Astrocyte (in vitro differentiated cells and primary cell): Measurements from ENCODE around the gene IFIT1B. TPM values are rescaled to one million over a fixed set of nuclear protein-coding genes. Genes with fewer than 3 reads are reported as not detected.
"Not testable (repeated sequence)": the region's sequence is repeated elsewhere in the genome, so short reads cannot be mapped to it uniquely, and the experiment has no call there.

Source experiments
- DNase-seq: peaks from one replicate; pipeline ENCODE4 v3.0.0-alpha.2; 2010; ENCODE audit warnings: low read depth
- FAIRE-seq: peaks from 2 replicates; lab custom pipeline; 2011; peaks lifted over from hg19 to GRCh38; lab: Jason Lieb, UNC
- H2AFZ ChIP-seq: 2 replicates; pipeline ENCODE4 v1.6.0; 2012; ENCODE audit warnings: low read depth, low read length, inconsistent platforms
- H3K27ac ChIP-seq: 2 replicates; pipeline ENCODE4 v1.5.1; 2011; ENCODE audit warnings: low read depth, low read length, inconsistent platforms
- H3K27me3 ChIP-seq: 2 replicates; pipeline ENCODE4 v1.6.0; 2011; ENCODE audit warnings: low read length, inconsistent platforms; ENCODE audit not compliant: insufficient read depth
- H3K36me3 ChIP-seq: 2 replicates; pipeline ENCODE4 v1.5.1; 2011; ENCODE audit warnings: low read length, inconsistent platforms; ENCODE audit not compliant: insufficient read depth
- H3K4me1 ChIP-seq: 2 replicates; pipeline ENCODE4 v1.5.1; 2011; ENCODE audit warnings: low read length, inconsistent platforms; ENCODE audit not compliant: insufficient read depth
- H3K4me2 ChIP-seq: 2 replicates; pipeline ENCODE4 v1.6.0; 2012; ENCODE audit warnings: low read length, inconsistent platforms
- H3K4me3 ChIP-seq: 2 replicates; pipeline ENCODE4 v1.5.1; 2011; ENCODE audit warnings: low read depth, mild to moderate bottlenecking, low read length, inconsistent platforms; ENCODE audit not compliant: insufficient read depth
- H3K79me2 ChIP-seq: 2 replicates; pipeline ENCODE4 v1.6.0; 2012; ENCODE audit warnings: mild to moderate bottlenecking, low read length, inconsistent platforms; ENCODE audit not compliant: insufficient read depth
- H3K9ac ChIP-seq: 2 replicates; pipeline ENCODE4 v1.6.0; 2012; ENCODE audit warnings: mild to moderate bottlenecking, low read length, inconsistent platforms
- H3K9me3 ChIP-seq: 2 replicates; pipeline ENCODE4 v1.5.1; 2012; ENCODE audit warnings: low read depth, mild to moderate bottlenecking, low read length, inconsistent platforms; ENCODE audit not compliant: insufficient read depth
- H4K20me1 ChIP-seq: 2 replicates; pipeline ENCODE4 v1.6.0; 2012; ENCODE audit warnings: low read length, inconsistent platforms; ENCODE audit not compliant: insufficient read depth
- H3K27ac Mint-ChIP-seq: one replicate; pipeline ENCODE4 v1.8.0; 2021; ENCODE audit warnings: mild to moderate bottlenecking, mixed read lengths; ENCODE audit not compliant: unreplicated experiment
- H3K27me3 Mint-ChIP-seq: one replicate; pipeline ENCODE4 v1.8.0; 2021; ENCODE audit warnings: low read depth, mixed read lengths; ENCODE audit not compliant: unreplicated experiment
- H3K36me3 Mint-ChIP-seq: one replicate; pipeline ENCODE4 v1.8.0; 2021; ENCODE audit warnings: low read depth, mixed read lengths; ENCODE audit not compliant: unreplicated experiment
- H3K4me1 Mint-ChIP-seq: one replicate; pipeline ENCODE4 v1.8.0; 2021; ENCODE audit warnings: low read depth, mixed read lengths; ENCODE audit not compliant: unreplicated experiment
- H3K4me3 Mint-ChIP-seq: one replicate; pipeline ENCODE4 v1.8.0; 2021; ENCODE audit warnings: mild to moderate bottlenecking, moderate library complexity, mixed read lengths; ENCODE audit not compliant: unreplicated experiment
- H3K9me3 Mint-ChIP-seq: one replicate; pipeline ENCODE4 v1.8.0; 2021; ENCODE audit warnings: mild to moderate bottlenecking, mixed read lengths; ENCODE audit not compliant: unreplicated experiment
- total RNA-seq: library from RNA; stranded (reverse); gene quantifications from 2 replicates; pipeline ENCODE4 v1.2.1, GENCODE V29; 2021

IFIT1B gene
- total RNA-seq, 1 donor from 2014 or later: not detected

GRCh38 chr10:89409282-89409681, 31.4 kb downstream of the IFIT1B start:
- H2AFZ ChIP-seq, H4K20me1 ChIP-seq, DNase-seq, H3K4me3 Mint-ChIP-seq, H3K27me3 Mint-ChIP-seq, H3K4me1 ChIP-seq, H3K4me1 Mint-ChIP-seq, H3K27ac ChIP-seq, H3K4me2 ChIP-seq, H3K27ac Mint-ChIP-seq, FAIRE-seq, H3K9ac ChIP-seq, H3K36me3 ChIP-seq, H3K4me3 ChIP-seq, H3K27me3 ChIP-seq, H3K9me3 ChIP-seq, H3K79me2 ChIP-seq: not testable (repeated sequence)
- peaks cover 10% of the 10 kb centered on the region for H3K9me3 Mint-ChIP-seq
- peaks cover 41% of the 10 kb centered on the region for H3K36me3 Mint-ChIP-seq

DNA sequence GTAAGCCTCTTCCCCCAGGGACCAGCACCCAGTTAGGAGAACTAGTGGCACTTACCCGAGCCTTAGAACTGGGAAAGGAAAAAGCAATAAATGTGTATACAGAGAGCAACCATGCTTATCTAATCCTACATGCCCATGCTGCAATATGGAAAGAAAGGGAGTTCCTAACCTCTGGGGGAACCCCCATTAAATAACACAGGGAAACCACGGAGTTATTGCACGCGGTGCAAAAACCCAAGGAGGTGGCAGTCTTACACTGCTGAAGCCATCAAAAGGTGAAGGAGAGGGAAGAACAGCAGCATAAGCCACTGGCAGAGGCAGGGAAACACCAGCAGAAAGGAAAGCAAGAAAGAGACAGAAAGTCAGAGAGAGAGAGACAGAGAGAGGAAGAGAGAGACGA, 32.7 kb downstream of the IFIT1B start:
- H3K9me3 ChIP-seq, FAIRE-seq, H2AFZ ChIP-seq, H3K4me3 ChIP-seq, H3K4me1 ChIP-seq, H3K27me3 ChIP-seq, H3K4me1 Mint-ChIP-seq, H3K4me2 ChIP-seq, DNase-seq, H3K27me3 Mint-ChIP-seq, H4K20me1 ChIP-seq, H3K27ac Mint-ChIP-seq, H3K36me3 ChIP-seq, H3K27ac ChIP-seq, H3K4me3 Mint-ChIP-seq, H3K79me2 ChIP-seq, H3K9ac ChIP-seq: not testable (repeated sequence)
- peaks cover 13% of the 10 kb centered on the region for H3K9me3 Mint-ChIP-seq
- H3K36me3 Mint-ChIP-seq: peaks cover 36% of the 10 kb centered on the region

GRCh38 chr10:89411135-89411534, 33.3 kb downstream of the IFIT1B start:
- FAIRE-seq: not testable (repeated sequence)

DNA sequence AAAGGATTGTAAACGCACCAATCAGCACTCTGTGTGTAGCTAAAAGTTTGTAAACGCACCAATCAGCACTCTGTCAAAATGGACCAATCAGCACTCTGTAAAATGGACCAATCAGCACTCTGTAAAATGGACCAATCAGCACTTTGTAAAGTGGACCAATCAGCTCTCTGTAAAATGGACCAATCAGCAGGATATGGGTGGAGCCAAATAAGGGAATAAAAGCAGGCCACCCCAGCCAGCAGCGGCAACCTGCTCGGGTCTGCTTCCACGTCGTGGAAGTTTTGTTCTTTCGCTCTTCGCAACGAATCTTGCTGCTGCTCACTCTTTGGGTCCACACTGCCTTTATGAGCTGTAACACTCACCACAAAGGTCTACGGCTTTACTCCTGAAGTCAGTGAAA, 34.4 kb downstream of the IFIT1B start:
- H3K9ac ChIP-seq, H4K20me1 ChIP-seq, H3K4me3 ChIP-seq, FAIRE-seq, DNase-seq, H3K4me1 ChIP-seq, H3K4me1 Mint-ChIP-seq, H3K27ac Mint-ChIP-seq, H3K4me2 ChIP-seq, H3K27me3 Mint-ChIP-seq, H3K9me3 ChIP-seq, H2AFZ ChIP-seq, H3K27ac ChIP-seq, H3K36me3 ChIP-seq, H3K27me3 ChIP-seq: not testable (repeated sequence)
- Mint-ChIP-seq H3K9me3 (peaks cover 14% of the 10 kb centered on the region), H3K4me3 (peak overlapping the region; percentile 68), H3K36me3 (peaks cover 34% of the 10 kb centered on the region)
- peaks cover 13% of the 10 kb centered on the region for H3K79me2 ChIP-seq

More at GRCh38 chr10:89411135-89411534, 33.3 kb downstream of the IFIT1B start:
- Mint-ChIP-seq H3K9me3 (peaks cover 16% of the 10 kb centered on the region), H3K36me3 (peaks cover 35% of the 10 kb centered on the region)
- not testable (repeated sequence) for H3K4me2 ChIP-seq, H3K9me3 ChIP-seq, H3K9ac ChIP-seq, H4K20me1 ChIP-seq, H3K27me3 ChIP-seq, H3K27me3 Mint-ChIP-seq, DNase-seq, H2AFZ ChIP-seq, H3K4me1 Mint-ChIP-seq, H3K27ac ChIP-seq, H3K4me1 ChIP-seq, H3K4me3 ChIP-seq, H3K4me3 Mint-ChIP-seq, H3K36me3 ChIP-seq, H3K27ac Mint-ChIP-seq
- peaks cover 11% of the 10 kb centered on the region for H3K79me2 ChIP-seq
